Renal cortical epithelial cell (primary cell): ENCODE results near the gene PNLDC1. TPM values are rescaled to one million over a fixed set of nuclear protein-coding genes. Genes with fewer than 3 reads are reported as not detected.
"Not testable (repeated sequence)": the region's sequence is repeated elsewhere in the genome, so short reads cannot be mapped to it uniquely, and the experiment has no call there.

Source experiments
- DNase-seq: peaks from one replicate; pipeline ENCODE4 v3.0.0-alpha.2; 2011; ENCODE audit warnings: low read depth
- total RNA-seq: library from RNA; depleted of rRNA; stranded (reverse); fragments of >200 nt; gene quantifications from 2 replicates; pipeline ENCODE4 v1.2.3, GENCODE V29; 2014

The PNLDC1 gene
- total RNA-seq, 1 donor from 2014 or later: not detected

GRCh38 chr6:159849851-159850250 lies 49.8 kb downstream of the PNLDC1 start:
- DNase-seq: not testable (repeated sequence)

GRCh38 chr6:159852877-159853276 lies 52.8 kb downstream of the PNLDC1 start:
- peak; percentile 24 for DNase-seq

- DNase-seq: no peak
Observed at GRCh38 chr6:159853754-159854153, 53.7 kb downstream of the PNLDC1 start.

GRCh38 chr6:159854959-159855358 lies 54.9 kb downstream of the PNLDC1 start:
- DNase-seq: no peak

GRCh38 chr6:159858259-159858658 lies 58.2 kb downstream of the PNLDC1 start:
- DNase-seq: no peak

GRCh38 chr6:159860482-159860881 lies 60.4 kb downstream of the PNLDC1 start:
- DNase-seq: no peak

GRCh38 chr6:159862103-159862502 lies 62.0 kb downstream of the PNLDC1 start:
- DNase-seq: no peak

- peak; percentile 69 for DNase-seq
Observed at GRCh38 chr6:159863341-159863740, 63.3 kb downstream of the PNLDC1 start.

GRCh38 chr6:159865226-159865920 lies 65.3 kb downstream of the PNLDC1 start:
- no peak for DNase-seq

- DNase-seq: no peak
Observed at GRCh38 chr6:159866286-159867247, 66.5 kb downstream of the PNLDC1 start.

Other genes starting within 250 kb of the PNLDC1 start
- gene SOD2, start 107.0 kb upstream of the PNLDC1 start, total RNA-seq: 2,050 and 3,674 TPM in 2 replicates
- gene WTAP, start 72.8 kb upstream of the PNLDC1 start, total RNA-seq: 135 and 146 TPM in 2 replicates
- 17.4 and 140 TPM in 2 replicates for gene ACAT2, start 38.2 kb upstream of the PNLDC1 start, total RNA-seq
- gene TCP1, start 10.7 kb upstream of the PNLDC1 start, total RNA-seq: 309 and 384 TPM in 2 replicates
- 64.8 and 127 TPM in 2 replicates for gene MRPL18, start 9.8 kb upstream of the PNLDC1 start, total RNA-seq
- not detected in 2 replicates for gene MAS1, start 90.7 kb downstream of the PNLDC1 start, total RNA-seq
- 147 and 267 TPM in 2 replicates for gene IGF2R, start 168.8 kb downstream of the PNLDC1 start, total RNA-seq